Peyer's patch (tissue), 4 donors: ENCODE results near the gene RFPL4AL1.

Source experiments
- POLR2A ChIP-seq, 2 donors: fragments of 450-650 bp; IDR thresholded peaks; one replicate each; pipeline ENCODE4 v1.5.1; 2017; ENCODE audit warnings: antibody characterized with exemption in 2 of 2, mild to moderate bottlenecking in 2 of 2, moderate library complexity in 2 of 2
- TF ChIP-seq, protein P1 (sequence below), 6 experiments: fragments of 450-650 bp in 4 of 6; fragments of 200-600 bp in 2 of 6; sonication (generic) in 1 of 6; IDR thresholded peaks; one replicate each; pipeline ENCODE4 v1.5.1; 2017 to 2019; ENCODE audit warnings: antibody characterized with exemption in 6 of 6, mild to moderate bottlenecking in 3 of 6, moderate library complexity in 1 of 6

DNA sequence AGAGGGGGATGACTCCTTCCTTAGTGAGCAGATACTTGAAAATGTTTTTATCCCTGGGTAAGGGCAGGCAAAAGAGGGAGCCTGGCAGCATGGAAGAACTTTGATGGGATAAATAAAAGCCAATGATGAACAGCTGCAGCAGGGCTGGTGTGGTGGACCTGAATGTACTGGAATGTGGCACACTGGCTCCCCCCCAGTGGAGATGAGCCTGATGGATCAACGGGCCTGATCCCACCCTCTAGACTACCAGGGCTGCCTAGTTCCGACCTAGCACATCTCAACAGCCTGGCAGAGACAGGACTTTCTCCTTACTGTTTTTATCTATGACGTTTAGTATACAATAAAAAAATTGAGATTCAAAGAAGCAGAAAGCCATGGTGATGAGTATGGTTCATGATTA lies 42.4 kb downstream of the RFPL4AL1 start:
- TF ChIP-seq, protein P1, sequence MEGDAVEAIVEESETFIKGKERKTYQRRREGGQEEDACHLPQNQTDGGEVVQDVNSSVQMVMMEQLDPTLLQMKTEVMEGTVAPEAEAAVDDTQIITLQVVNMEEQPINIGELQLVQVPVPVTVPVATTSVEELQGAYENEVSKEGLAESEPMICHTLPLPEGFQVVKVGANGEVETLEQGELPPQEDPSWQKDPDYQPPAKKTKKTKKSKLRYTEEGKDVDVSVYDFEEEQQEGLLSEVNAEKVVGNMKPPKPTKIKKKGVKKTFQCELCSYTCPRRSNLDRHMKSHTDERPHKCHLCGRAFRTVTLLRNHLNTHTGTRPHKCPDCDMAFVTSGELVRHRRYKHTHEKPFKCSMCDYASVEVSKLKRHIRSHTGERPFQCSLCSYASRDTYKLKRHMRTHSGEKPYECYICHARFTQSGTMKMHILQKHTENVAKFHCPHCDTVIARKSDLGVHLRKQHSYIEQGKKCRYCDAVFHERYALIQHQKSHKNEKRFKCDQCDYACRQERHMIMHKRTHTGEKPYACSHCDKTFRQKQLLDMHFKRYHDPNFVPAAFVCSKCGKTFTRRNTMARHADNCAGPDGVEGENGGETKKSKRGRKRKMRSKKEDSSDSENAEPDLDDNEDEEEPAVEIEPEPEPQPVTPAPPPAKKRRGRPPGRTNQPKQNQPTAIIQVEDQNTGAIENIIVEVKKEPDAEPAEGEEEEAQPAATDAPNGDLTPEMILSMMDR (IDR thresholded peaks at IDR 0.05) = no peak
- no peak for TF ChIP-seq POLR2A (IDR thresholded peaks at IDR 0.05)
